ENCODE results near the gene PSMB11. TPM values are rescaled to one million over a fixed set of nuclear protein-coding genes. Genes with fewer than 3 reads are reported as not detected.
A peak's percentile ranks its signal among the peaks of the same experiment; 100 is the strongest.

PSMB11 gene
- total and polyA plus RNA-seq, 11 donors = not detected

- Histone ChIP-seq H3K4me1 (peaks cover 0 to 13% (median 0%) of the 10 kb centered on the region in 12 donors), H3K27me3 (no peaks in the 10 kb centered on the region), H3K36me3 (peaks cover 0 to 42% (median 34%) of the 10 kb centered on the region in 9 donors), H3K4me3 (no peak overlapping the region), H3K9me3 (no peaks in the 10 kb centered on the region), H3K27ac (no peak overlapping the region)
- intact Hi-C loops (cut with DNase I) = no loop called here
- TF ChIP-seq, protein P1, sequence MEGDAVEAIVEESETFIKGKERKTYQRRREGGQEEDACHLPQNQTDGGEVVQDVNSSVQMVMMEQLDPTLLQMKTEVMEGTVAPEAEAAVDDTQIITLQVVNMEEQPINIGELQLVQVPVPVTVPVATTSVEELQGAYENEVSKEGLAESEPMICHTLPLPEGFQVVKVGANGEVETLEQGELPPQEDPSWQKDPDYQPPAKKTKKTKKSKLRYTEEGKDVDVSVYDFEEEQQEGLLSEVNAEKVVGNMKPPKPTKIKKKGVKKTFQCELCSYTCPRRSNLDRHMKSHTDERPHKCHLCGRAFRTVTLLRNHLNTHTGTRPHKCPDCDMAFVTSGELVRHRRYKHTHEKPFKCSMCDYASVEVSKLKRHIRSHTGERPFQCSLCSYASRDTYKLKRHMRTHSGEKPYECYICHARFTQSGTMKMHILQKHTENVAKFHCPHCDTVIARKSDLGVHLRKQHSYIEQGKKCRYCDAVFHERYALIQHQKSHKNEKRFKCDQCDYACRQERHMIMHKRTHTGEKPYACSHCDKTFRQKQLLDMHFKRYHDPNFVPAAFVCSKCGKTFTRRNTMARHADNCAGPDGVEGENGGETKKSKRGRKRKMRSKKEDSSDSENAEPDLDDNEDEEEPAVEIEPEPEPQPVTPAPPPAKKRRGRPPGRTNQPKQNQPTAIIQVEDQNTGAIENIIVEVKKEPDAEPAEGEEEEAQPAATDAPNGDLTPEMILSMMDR (IDR thresholded peaks at IDR 0.05) = no peak
- TF ChIP-seq POLR2A (IDR thresholded peaks at IDR 0.05) = no peak
- WGBS, 4 donors = 80 to 82% (median 81%) methylated on average over 8 of the region's 8 CpGs
- DNase-seq (no peak), ATAC-seq (no peak)
These were observed 18.8 kb upstream of the PSMB11 start for GRCh38 chr14:23023022-23023794.

- no peak for TF ChIP-seq POLR2A (IDR thresholded peaks at IDR 0.05)
- TF ChIP-seq, protein P1 (IDR thresholded peaks at IDR 0.05) = no peak
- Histone ChIP-seq H3K27me3 (no peaks in the 10 kb centered on the region), H3K4me1 (peaks cover 0 to 17% (median 3%) of the 10 kb centered on the region in 12 donors), H3K9me3 (no peaks in the 10 kb centered on the region), H3K4me3 (no peak overlapping the region), H3K27ac (no peak overlapping the region), H3K36me3 (peaks cover 0 to 48% (median 40%) of the 10 kb centered on the region in 9 donors)
- DNase-seq (no peak), ATAC-seq (no peak)
- intact Hi-C loops (cut with DNase I) = no loop called here
- WGBS, 4 donors = 89 to 96% (median 95%) methylated on average over 2 of the region's 2 CpGs
These were observed 18.2 kb upstream of the PSMB11 start for GRCh38 chr14:23023795-23024152.

- DNase-seq (no peak), ATAC-seq (no peak)
- WGBS, 4 donors = 75 to 89% (median 75%) methylated on average over 7 of the region's 7 CpGs
- Histone ChIP-seq H3K27me3 (no peaks in the 10 kb centered on the region), H3K36me3 (peaks cover 0 to 56% (median 48%) of the 10 kb centered on the region in 9 donors), H3K4me1 (peaks cover 0 to 23% (median 4%) of the 10 kb centered on the region in 12 donors), H3K27ac (no peak overlapping the region), H3K4me3 (no peak overlapping the region), H3K9me3 (no peaks in the 10 kb centered on the region)
- TF ChIP-seq, protein P1 (IDR thresholded peaks at IDR 0.05) = no peak
- no peak for TF ChIP-seq POLR2A (IDR thresholded peaks at IDR 0.05)
- intact Hi-C loops (cut with DNase I) = no loop called here
These were observed 17.4 kb upstream of the PSMB11 start for GRCh38 chr14:23024612-23025075.

GRCh38 chr14:23025151-23025814 is 16.7 kb upstream of the PSMB11 start:
- Histone ChIP-seq H3K4me1 (peaks cover 0 to 23% (median 4%) of the 10 kb centered on the region in 12 donors), H3K27ac (no peak overlapping the region), H3K4me3 (no peak overlapping the region), H3K36me3 (peaks cover 0 to 60% (median 50%) of the 10 kb centered on the region in 9 donors), H3K27me3 (no peaks in the 10 kb centered on the region), H3K9me3 (no peaks in the 10 kb centered on the region)
- TF ChIP-seq, protein P1 (IDR thresholded peaks at IDR 0.05) = no peak
- no peak for TF ChIP-seq POLR2A (IDR thresholded peaks at IDR 0.05)
- DNase-seq = no peak
- ATAC-seq = peak in 1 of 4 donors; percentile 19
- intact Hi-C loops (cut with DNase I) = no loop called here
- 66 to 77% (median 73%) methylated on average over 4 of the region's 4 CpGs for WGBS, 4 donors

Measured in heart left ventricle (tissue), 16 donors.